OCI-LY1 (cell line): ENCODE data around the gene MRPS12.

Experiments used
- CTCF ChIP-seq: fragments of 200-600 bp; sonication (generic), shearing (Covaris generic); IDR thresholded peaks from 2 replicates; pipeline ENCODE4 v1.5.1; 2017; ENCODE audit warnings: mild to moderate bottlenecking, antibody characterized with exemption, low read length, moderate library complexity, mixed read lengths
- EZH2 ChIP-seq: fragments of 200-600 bp; sonication (generic), shearing (Covaris generic); IDR thresholded peaks from 2 replicates; pipeline ENCODE4 v1.8.0; 2017; ENCODE audit warnings: borderline replicate concordance, mixed run types, mild to moderate bottlenecking, antibody characterized with exemption, low read length, moderate library complexity, mixed read lengths

- TF ChIP-seq CTCF (no peak), EZH2 (no peak)
Observed at GRCh38 chr19:38891771-38892170, 39.0 kb upstream of the MRPS12 start.
